ENCODE data around the gene AGAP6.
"Not testable (repeated sequence)": the region's sequence is repeated elsewhere in the genome, so short reads cannot be mapped to it uniquely, and the experiment has no call there.

- not testable (repeated sequence) for TF ChIP-seq CTCF (conservative IDR thresholded peaks at IDR 0.05; ENCODE audit: low read depth, low read length); EZH2 (IDR thresholded peaks at IDR 0.05; ENCODE audit: borderline replicate concordance, low read depth, low read length, poor library complexity, severe bottlenecking)
Observed at GRCh38 chr10:49995321-49995720, 7.1 kb downstream of the AGAP6 start.
